Activated gamma-delta T cell (primary cell): ENCODE data around the gene CISTR.
A peak's percentile ranks its signal among the peaks of the same experiment; 100 is the strongest.
"Not testable (repeated sequence)": the region's sequence is repeated elsewhere in the genome, so short reads cannot be mapped to it uniquely, and the experiment has no call there.

Experiments used
- DNase-seq: peaks from one replicate; lab custom pipeline; 2025; lab: John Stamatoyannopoulos, UW
- total RNA-seq, 2 donors: gene quantifications; one replicate each; lab custom pipeline; 2026; lab: John Stamatoyannopoulos, UW

CISTR gene
- 0 to 0.17 reads per million in 2 donors for total RNA-seq

- peak; percentile 24 for DNase-seq
Measured at GRCh38 chr12:53751336-53752191, at the start of gene CISTR. Gene CISTR (minus strand): TSS chr12:53751979.

GRCh38 chr12:53798575-53798974 lies 46.8 kb upstream of the CISTR start:
- no peak for DNase-seq

- DNase-seq = no peak
Measured at GRCh38 chr12:53795927-53796326, 44.1 kb upstream of the CISTR start.

GRCh38 chr12:53793221-53793620 lies 41.4 kb upstream of the CISTR start:
- no peak for DNase-seq

- no peak for DNase-seq
Measured at GRCh38 chr12:53791735-53792326, 40.1 kb upstream of the CISTR start.

- DNase-seq = no peak
Measured at GRCh38 chr12:53789570-53789969, 37.8 kb upstream of the CISTR start.

GRCh38 chr12:53788892-53789291 lies 37.1 kb upstream of the CISTR start:
- DNase-seq = no peak

- no peak for DNase-seq
Measured at GRCh38 chr12:53786411-53786810, 34.6 kb upstream of the CISTR start.

GRCh38 chr12:53785161-53785560 lies 33.4 kb upstream of the CISTR start:
- DNase-seq = no peak

- DNase-seq = no peak
Measured at GRCh38 chr12:53782093-53782703, 30.4 kb upstream of the CISTR start.

- no peak for DNase-seq
Measured at GRCh38 chr12:53781228-53781801, 29.5 kb upstream of the CISTR start.

- no peak for DNase-seq
Measured at GRCh38 chr12:53780323-53780722, 28.5 kb upstream of the CISTR start.

GRCh38 chr12:53779679-53780078 lies 27.9 kb upstream of the CISTR start:
- not testable (repeated sequence) for DNase-seq

- no peak for DNase-seq
Measured at GRCh38 chr12:53777936-53778644, 26.3 kb upstream of the CISTR start.

GRCh38 chr12:53777412-53777811 lies 25.6 kb upstream of the CISTR start:
- DNase-seq = no peak

GRCh38 chr12:53776872-53777271 lies 25.1 kb upstream of the CISTR start:
- DNase-seq = no peak

- DNase-seq = no peak
Measured at GRCh38 chr12:53775478-53776145, 23.8 kb upstream of the CISTR start.

- DNase-seq = no peak
Measured at GRCh38 chr12:53770281-53770680, 18.5 kb upstream of the CISTR start.

GRCh38 chr12:53768976-53769375 lies 17.2 kb upstream of the CISTR start:
- no peak for DNase-seq

- no peak for DNase-seq
Measured at GRCh38 chr12:53766881-53767280, 15.1 kb upstream of the CISTR start.

- no peak for DNase-seq
Measured at GRCh38 chr12:53765891-53766290, 14.1 kb upstream of the CISTR start.
